Stimulated activated CD8-positive, alpha-beta memory T cell treated with anti-CD3 and anti-CD28 coated beads, Interleukin-12 subunit alpha, Interleukin-12 subunit beta, amount 100 ng/mL, for 1 hour (primary cell): Measurements from ENCODE around the gene ACOT4.
"Not testable (repeated sequence)": the region's sequence is repeated elsewhere in the genome, so short reads cannot be mapped to it uniquely, and the experiment has no call there.

ENCODE experiments used
- DNase-seq: peaks from one replicate; pipeline ENCODE4 v3.0.0-alpha.2; 2020; ENCODE audit warnings: low read depth

Gene ACOT4

GRCh38 chr14:73633116-73634010 lies 41.7 kb downstream of the ACOT4 start:
- peak; percentile 42 for DNase-seq

- DNase-seq: no peak
Measured at GRCh38 chr14:73634011-73634833, 42.5 kb downstream of the ACOT4 start.

GRCh38 chr14:73636355-73636754 lies 44.7 kb downstream of the ACOT4 start:
- DNase-seq: not testable (repeated sequence)

- no peak for DNase-seq
Measured at GRCh38 chr14:73637830-73638229, 46.2 kb downstream of the ACOT4 start.

DNA sequence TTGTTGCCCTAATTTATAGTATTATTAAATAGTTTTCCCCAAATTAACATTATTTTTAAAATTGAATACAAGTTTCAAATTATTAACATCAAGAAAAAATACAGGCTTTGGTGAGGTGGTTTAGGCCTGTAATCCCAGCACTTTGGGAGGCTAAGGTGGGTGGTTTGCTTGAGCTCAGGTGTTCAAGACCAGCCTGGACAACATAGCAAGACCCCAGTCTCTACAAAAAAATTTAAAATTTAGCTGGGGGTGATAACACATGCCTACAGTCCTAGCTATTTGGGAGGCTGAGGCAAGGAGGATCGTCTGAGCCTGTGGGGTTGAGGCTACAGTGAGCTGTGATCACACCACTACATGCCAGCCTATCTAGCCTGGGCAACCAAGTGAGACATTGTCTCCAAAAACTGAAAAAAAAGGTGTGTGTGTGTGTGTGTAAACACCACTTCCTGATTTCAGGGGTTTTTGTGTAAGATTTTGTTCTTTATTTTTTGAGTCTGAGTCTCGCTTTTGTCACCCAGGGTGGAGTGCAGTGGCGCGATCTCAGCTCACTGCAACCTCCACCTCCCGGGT lies 49.2 kb downstream of the ACOT4 start:
- DNase-seq: no peak

DNA sequence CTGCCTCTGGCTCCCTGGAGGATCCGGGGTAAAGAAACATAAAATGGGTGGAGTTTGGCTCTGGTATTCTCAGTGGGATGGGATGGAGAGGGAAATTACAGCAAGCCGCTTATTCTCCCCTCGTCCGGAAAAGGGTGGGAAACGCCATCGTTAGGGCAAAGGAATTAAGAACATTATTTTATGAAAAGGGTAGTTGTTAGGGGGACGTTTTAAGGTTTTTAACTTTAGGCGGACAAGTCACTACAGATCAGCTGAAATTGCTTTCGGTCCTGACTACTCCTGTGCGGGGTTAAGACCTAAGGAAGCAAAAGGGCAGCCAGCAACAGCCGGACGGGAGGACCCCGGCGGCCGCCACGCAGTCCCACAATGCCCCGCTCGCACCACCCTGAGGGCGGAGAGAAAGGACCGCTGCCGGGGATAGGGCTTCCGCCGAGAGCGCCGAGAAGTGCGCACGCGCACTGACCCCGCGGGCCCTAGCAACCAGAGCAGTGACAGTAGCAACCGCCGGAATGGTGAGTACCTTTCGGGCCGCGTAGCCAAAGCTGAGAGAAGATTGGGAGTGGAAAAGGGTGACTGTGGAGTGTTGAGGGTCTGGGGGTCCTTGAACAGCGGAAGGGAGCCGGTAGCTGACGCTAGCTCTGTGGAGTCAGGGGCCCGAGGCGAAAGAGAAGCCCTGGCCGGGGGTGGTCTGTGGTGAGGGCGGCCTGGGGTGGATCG lies 53.0 kb downstream of the ACOT4 start, which contains the start of gene DNAL1:
DNAL1 (plus strand) TSS at position 456 of the 717 bp plus-strand sequence; CDS start at position 510, 54 bp downstream.
- DNase-seq: peak; percentile 86

DNA sequence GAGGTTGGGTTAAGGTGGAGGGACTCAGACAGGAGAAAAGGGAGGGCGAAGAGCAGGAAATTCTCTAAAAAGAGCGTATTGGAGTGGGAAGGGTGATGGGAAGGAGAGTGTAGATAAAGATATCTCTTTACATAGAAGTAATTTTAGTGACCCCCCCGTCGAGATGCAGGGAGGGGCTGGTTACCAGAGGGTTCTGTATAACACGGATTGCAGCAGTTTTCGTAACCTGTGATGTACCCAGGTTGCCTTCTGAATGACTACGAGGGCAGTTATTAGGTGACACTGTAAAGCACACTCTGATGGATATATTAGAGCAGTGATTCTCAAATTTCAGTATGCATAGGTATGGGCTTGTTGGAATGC lies 53.6 kb downstream of the ACOT4 start:
- no peak for DNase-seq
